H7 (cell line): ENCODE data around the gene NDRG3. TPM values are rescaled to one million over a fixed set of nuclear protein-coding genes. Genes with fewer than 3 reads are reported as not detected.
"Not testable (repeated sequence)": the region's sequence is repeated elsewhere in the genome, so short reads cannot be mapped to it uniquely, and the experiment has no call there.

Source experiments
- DNase-seq: peaks from one replicate; pipeline ENCODE4 v3.0.0; 2012
- H3K27me3 ChIP-seq: 2 replicates; pipeline ENCODE4 v1.6.0; 2011; ENCODE audit warnings: mild to moderate bottlenecking, low read length; ENCODE audit not compliant: control insufficient read depth, insufficient read depth
- H3K36me3 ChIP-seq: replicated peaks from 2 replicates; pipeline ENCODE4 v1.5.1; 2011; ENCODE audit warnings: low read length; ENCODE audit not compliant: control insufficient read depth, insufficient read depth
- H3K4me3 ChIP-seq: 2 replicates; pipeline ENCODE4 v1.5.1; 2011; ENCODE audit warnings: low read depth, mild to moderate bottlenecking, control low read depth, low read length, moderate library complexity; ENCODE audit not compliant: insufficient read depth
- total RNA-seq: library from RNA; depleted of rRNA; stranded (reverse); fragments of >200 nt; shearing (Covaris generic); gene quantifications from 2 replicates; pipeline ENCODE4 v1.2.3, GENCODE V29; 2014

The NDRG3 gene
- total RNA-seq, 1 experiment from 2014 or later: 23.2 TPM

DNA sequence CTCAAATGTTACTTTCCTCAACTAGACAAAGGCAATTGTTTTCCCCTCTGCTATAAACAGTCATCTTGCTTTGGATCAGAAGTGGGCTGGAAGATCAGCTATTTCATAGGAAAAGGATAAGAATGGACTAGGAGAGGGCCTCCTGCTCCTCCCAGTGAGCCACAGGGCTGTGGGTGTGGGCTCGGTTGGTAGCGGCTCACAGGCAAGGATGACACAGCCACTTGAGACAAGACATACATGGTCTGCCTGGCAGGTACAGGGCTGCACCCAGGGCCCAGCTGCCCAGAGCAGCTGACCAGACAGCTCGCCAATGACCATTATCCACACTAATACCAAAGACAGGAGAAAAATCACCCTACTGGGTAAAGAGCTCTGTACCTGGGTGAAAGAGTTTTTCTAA is 90.9 kb downstream of the NDRG3 start:
- no peak for DNase-seq
- no peaks in the 10 kb centered on the region for H3K27me3 ChIP-seq
- H3K4me3 ChIP-seq: no peak overlapping the region
- peaks cover 1% of the 10 kb centered on the region for H3K36me3 ChIP-seq

DNA sequence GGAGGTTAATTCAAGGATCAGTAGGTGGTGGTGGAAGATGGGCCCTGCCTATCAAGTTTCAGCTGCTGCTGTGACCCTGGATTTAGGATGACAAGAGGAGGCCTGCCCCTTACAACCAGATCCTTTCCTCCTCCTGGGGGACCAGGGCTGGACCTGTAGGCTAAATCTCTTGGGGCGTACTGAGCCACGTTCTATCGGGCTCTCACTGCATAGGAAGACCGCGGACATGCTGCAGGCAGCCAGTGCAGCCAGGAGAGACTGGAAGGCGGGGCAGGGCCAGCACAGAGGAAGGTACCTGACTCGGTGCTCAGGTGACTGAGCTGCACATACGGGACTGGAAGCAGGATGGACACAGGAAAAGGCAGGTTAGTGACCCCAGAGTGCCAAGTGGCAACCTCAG is 91.4 kb downstream of the NDRG3 start:
- DNase-seq: no peak
- no peaks in the 10 kb centered on the region for H3K27me3 ChIP-seq
- no peak overlapping the region for H3K4me3 ChIP-seq
- peaks cover 1% of the 10 kb centered on the region for H3K36me3 ChIP-seq

GRCh38 chr20:36653456-36653855 is 92.4 kb downstream of the NDRG3 start:
- Histone ChIP-seq H3K36me3 (peaks cover 1% of the 10 kb centered on the region), H3K27me3 (no peaks in the 10 kb centered on the region), H3K4me3 (no peak overlapping the region)
- no peak for DNase-seq

DNA sequence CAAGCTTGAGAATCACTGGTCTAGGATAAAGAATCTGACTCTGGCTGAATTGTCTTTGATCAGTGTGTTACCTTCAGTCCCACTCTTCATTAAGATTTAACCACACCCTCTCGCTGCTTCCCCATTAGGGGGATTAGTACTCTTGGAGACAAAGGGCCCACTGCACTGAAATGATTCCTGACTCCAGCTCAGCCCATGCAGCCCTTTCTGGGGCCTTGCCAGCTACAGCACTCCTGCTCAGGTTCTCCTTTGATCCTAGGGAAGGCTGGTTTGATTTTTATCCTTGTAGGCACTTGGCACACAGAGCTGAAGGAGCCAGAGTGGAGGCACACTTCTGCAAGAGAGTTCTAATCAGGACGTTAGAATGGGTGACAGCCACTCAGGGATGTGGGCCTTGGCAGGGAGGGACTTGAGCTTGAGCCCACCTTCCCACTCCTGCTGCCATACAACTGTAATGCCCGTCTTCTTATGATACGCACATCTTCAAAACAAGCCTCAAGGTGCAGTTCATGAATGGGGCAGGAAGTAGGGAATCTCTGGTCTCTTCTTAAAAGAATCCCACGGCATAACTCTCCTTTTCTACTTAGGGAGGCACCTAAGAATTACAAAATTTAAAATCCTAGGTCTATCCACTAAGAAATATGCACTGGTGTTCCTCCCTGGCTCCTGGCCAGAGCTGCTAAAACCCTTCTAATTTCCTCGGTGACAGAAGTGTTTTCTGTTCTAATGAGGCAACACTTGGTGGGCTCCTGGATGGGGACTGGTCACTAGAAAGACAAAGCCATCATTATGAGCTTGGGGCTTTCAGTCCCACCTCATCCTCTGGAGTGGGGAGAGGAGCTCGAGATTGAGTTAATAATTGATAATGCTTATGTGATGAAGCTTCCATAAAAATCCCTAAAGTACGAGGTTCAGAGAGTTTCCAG is 98.4 kb downstream of the NDRG3 start:
- H3K36me3 ChIP-seq: no peaks in the 10 kb centered on the region
- no peak for DNase-seq
- no peak overlapping the region for H3K4me3 ChIP-seq
- H3K27me3 ChIP-seq: no peaks in the 10 kb centered on the region

- Histone ChIP-seq H3K4me3 (no peak overlapping the region), H3K27me3 (no peaks in the 10 kb centered on the region), H3K36me3 (no peaks in the 10 kb centered on the region)
- no peak for DNase-seq
These were observed 99.2 kb downstream of the NDRG3 start for GRCh38 chr20:36646678-36647077.

- Histone ChIP-seq H3K27me3 (no peaks in the 10 kb centered on the region), H3K36me3 (no peaks in the 10 kb centered on the region), H3K4me3 (no peak within 1 kb of the TSS)
- no peak for DNase-seq
These were observed 99.9 kb downstream of the NDRG3 start, which contains the start of gene SLA2 for GRCh38 chr20:36645998-36646397. Gene SLA2 (minus strand): TSS chr20:36646196. CDS start chr20:36641335, 4,861 bp downstream.

GRCh38 chr20:36645353-36645752 is 100.5 kb downstream of the NDRG3 start:
- no peak for DNase-seq
- no peaks in the 10 kb centered on the region for H3K36me3 ChIP-seq
- no peak overlapping the region for H3K4me3 ChIP-seq
- H3K27me3 ChIP-seq: no peaks in the 10 kb centered on the region

DNA sequence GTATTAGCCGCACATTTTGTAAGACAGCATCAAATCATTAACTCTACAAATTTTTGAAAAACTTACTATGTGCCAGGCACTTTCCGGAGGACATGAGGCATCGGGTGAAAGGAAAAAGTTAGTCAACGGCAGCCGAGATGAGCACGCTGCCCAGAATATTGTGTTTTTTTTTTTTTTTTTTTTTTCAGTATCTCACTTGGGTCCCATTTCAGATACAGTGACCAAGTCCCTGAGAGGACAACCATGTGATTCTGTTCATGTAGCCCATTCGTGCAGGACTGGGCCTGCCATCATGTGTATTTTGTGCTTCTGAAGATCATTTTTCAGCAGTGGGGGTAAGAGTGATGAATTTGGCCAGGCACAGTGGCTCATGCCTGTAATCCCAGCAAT is 101.2 kb downstream of the NDRG3 start:
- no peak for DNase-seq
- H3K4me3 ChIP-seq: no peak overlapping the region
- H3K27me3 ChIP-seq: no peaks in the 10 kb centered on the region
- H3K36me3 ChIP-seq: no peaks in the 10 kb centered on the region

- Histone ChIP-seq H3K27me3 (no peaks in the 10 kb centered on the region), H3K4me3 (no peak overlapping the region), H3K36me3 (no peaks in the 10 kb centered on the region)
- DNase-seq: no peak
These were observed 101.7 kb downstream of the NDRG3 start for GRCh38 chr20:36644032-36644705.

DNA sequence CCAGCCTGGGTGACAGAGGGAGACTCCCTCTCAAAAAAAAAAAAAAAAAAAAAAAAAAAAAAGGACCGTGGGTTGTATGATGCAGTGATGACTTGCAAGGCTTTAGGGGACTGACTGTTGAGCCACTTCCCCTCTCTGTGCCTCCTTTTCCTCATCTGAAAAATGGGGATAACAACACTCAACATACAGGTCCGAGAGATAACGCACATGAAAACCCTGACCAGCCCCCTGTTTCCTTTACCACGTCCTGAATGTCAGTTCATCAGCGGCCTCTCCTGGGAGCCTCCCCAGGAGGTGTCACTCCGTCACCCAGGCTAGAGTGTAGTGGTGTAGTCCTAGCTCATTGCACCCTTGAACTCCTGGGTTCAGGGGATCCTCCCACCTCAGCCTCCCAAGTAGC is 103.8 kb downstream of the NDRG3 start:
- H3K27me3 ChIP-seq: no peaks in the 10 kb centered on the region
- H3K4me3 ChIP-seq: no peak overlapping the region
- H3K36me3 ChIP-seq: no peaks in the 10 kb centered on the region
- DNase-seq: no peak

DNA sequence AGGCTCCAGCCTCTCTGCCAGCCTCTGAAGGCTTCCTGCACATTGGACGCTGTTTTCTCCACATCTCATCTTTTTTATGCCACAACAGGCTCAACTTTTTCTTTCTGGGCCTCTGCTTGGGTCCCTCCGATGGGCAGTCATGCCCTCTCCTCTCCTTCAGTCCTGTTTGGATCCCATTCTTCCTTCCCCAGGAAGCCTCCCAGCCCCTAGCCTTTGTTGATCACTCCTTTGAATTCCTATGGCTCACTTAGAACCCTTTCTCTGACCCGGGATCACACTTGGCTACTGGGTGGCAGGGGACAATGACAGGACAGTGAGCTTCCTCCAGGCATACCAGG is 104.4 kb downstream of the NDRG3 start:
- no peak for DNase-seq
- H3K27me3 ChIP-seq: no peaks in the 10 kb centered on the region
- no peak overlapping the region for H3K4me3 ChIP-seq
- no peaks in the 10 kb centered on the region for H3K36me3 ChIP-seq

- not testable (repeated sequence) for H3K4me3 ChIP-seq, H3K27me3 ChIP-seq, DNase-seq, H3K36me3 ChIP-seq
These were observed 107.0 kb downstream of the NDRG3 start for GRCh38 chr20:36638876-36639400.

GRCh38 chr20:36634342-36634741 is 111.5 kb downstream of the NDRG3 start:
- Histone ChIP-seq H3K27me3 (no peaks in the 10 kb centered on the region), H3K4me3 (no peak overlapping the region), H3K36me3 (no peaks in the 10 kb centered on the region)
- DNase-seq: no peak

GRCh38 chr20:36633285-36633772 is 112.6 kb downstream of the NDRG3 start:
- no peaks in the 10 kb centered on the region for H3K36me3 ChIP-seq
- DNase-seq: no peak
- no peaks in the 10 kb centered on the region for H3K27me3 ChIP-seq
- no peak overlapping the region for H3K4me3 ChIP-seq
